Ureter (tissue), 1 donor: ENCODE data around the gene UGT2A1. TPM values are rescaled to one million over a fixed set of nuclear protein-coding genes. Genes with fewer than 3 reads are reported as not detected.

Experiments
- DNase-seq: peaks from one replicate; pipeline ENCODE4 v3.0.0-alpha.2; 2020; ENCODE audit warnings: low spot score
- total RNA-seq: library from RNA; stranded (reverse); gene quantifications from one replicate; pipeline ENCODE4 v1.2.4, GENCODE V29; 2023
- donor health status: DM: yes; HTN: yes; CAD: no.

Gene UGT2A1
- total RNA-seq, 1 donor from 2014 or later = not detected

DNA sequence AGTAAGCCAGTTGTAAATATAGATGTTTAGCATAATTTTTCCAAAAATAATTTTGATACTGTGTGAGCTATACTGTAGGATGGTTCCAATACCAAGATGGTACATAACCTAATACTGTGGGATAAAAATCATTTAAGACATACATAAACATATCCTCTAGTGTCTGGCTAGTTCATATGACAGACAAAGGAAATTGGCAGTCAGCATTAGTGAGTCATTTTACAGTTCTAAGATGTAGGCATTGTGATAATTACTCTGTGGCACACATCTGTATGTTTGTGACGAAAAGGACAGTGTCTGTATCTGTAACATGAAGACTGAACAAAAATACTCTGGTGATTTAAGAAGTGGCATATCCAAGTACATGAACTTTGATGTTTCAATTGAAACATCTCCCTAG is 63.2 kb downstream of the UGT2A1 start:
- no peak for DNase-seq

DNA sequence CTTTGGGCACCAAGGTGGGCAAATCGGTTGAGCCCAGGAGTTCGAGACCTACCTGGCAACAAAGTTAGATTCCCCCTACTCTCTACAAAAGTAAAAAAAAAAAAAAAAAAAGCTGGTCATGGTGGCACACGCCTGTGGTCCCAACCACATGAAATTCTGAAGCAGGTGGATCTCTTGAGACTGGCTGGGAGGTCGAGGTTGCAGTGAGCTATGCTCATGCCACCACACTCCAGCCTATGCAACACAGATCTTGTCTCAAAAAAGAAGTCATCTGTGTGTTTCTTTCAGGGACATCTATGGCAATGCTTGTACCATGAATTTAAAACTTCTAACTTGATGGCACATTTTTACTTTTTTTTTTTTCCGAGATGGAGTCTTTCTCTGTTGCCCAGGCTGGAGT is 68.9 kb downstream of the UGT2A1 start:
- no peak for DNase-seq

- DNase-seq = no peak
Observed at GRCh38 chr4:69583543-69583942, 69.5 kb downstream of the UGT2A1 start.

DNA sequence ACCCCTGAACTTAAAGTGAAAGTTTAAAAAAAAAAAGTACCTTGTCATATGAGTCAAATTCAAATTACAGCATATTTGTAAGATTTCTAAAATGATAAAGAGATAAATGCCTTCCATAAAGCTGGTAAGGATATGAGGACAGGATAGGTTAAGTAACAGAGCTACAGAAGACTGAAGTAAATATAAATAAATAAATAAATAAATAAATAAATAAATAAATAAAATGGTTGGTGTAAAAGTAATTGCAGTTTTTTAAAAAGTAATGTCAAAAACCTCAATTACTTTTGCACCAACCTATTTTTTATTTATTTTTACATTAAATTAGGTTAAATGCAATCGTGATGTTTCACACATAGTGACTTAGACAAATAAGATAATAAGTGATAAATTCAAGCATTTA is 75.8 kb downstream of the UGT2A1 start:
- no peak for DNase-seq

DNA sequence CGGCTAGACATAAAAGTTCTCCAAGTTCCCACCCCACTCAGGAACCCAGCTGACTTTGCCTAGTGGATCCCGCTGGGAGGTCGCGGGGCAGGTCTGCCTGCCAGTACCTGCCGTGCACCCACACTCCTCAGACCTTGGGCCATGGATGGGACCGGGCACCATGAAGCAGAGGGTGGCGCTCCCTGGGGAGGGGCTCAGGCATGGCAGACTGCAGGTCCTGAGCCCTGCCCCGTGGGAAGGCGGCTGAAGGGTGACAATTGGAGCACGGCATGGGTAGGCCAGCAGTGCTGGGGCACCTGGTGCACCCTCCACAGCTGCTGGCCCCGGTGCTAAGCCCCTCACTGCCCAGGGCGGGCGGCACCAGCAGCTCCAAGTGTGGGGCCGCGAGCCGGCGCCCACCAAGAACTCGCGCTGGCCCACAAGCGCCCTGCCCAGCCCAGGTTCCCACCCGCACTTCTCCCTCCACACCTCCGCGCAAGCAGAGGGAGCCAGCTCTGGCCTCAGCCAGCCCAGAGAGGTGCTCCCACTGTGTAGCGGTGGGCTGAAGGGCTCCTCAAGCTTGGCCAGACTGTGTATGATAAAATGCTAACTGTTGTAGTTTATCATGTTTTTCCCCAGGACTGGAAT is 76.7 kb downstream of the UGT2A1 start:
- no peak for DNase-seq

GRCh38 chr4:69568787-69569186 is 84.3 kb downstream of the UGT2A1 start:
- no peak for DNase-seq

- DNase-seq = no peak
Observed at GRCh38 chr4:69563424-69563823, 89.6 kb downstream of the UGT2A1 start.

GRCh38 chr4:69549651-69550050 is 103.4 kb downstream of the UGT2A1 start:
- DNase-seq = no peak

DNA sequence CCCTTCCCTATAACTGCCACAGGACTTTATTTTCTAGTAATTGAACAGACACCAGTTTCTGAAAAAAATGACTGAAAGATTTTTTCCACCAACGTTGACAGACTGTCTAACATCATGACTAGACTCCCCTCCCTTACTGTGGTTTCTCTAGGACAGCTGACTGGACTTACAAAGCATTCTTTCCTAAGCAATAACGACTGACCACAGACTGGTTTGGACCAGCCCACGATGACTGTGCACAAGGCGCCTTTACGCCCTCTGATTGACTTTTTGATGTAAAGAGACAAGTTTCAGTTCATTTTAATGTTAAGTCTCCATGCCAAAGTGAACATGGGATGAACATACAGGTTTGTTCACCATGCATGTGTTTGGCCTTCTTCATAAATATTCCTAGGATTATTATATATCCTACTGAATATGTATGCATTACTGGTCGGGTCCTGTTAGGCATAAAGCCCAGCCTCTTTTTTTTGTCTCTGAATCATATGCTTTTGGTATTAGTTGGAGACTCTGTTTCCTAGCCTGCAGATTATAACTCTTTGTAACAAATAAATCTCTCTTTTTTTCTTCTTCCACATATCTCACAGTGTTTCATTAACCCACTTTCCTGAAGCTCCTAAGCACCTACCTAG is 106.8 kb downstream of the UGT2A1 start:
- no peak for DNase-seq

Other genes starting within 250 kb of the UGT2A1 start
- gene UGT2B4, start 157.3 kb downstream of the UGT2A1 start, total RNA-seq = 0.34 TPM
- gene UGT2A2, start 13.6 kb downstream of the UGT2A1 start, total RNA-seq = not detected
- 1.1 TPM for gene SULT1B1, start 107.4 kb upstream of the UGT2A1 start, total RNA-seq
- gene SULT1E1, start 206.9 kb upstream of the UGT2A1 start, total RNA-seq = 6.0 TPM